WTC11 (cell line): Measurements from ENCODE around the gene LILRA6. TPM values are rescaled to one million over a fixed set of nuclear protein-coding genes. Genes with fewer than 3 reads are reported as not detected.

ENCODE experiments used
- AR ChIP-seq: fragments of 250-450 bp; sonication (Bioruptor Pico); IDR thresholded peaks from 2 replicates; pipeline ENCODE4 v1.9.0; 2021; ENCODE audit warnings: mild to moderate bottlenecking
- ATF2 ChIP-seq: sonication (generic); formaldehyde crosslinking; IDR thresholded peaks from 2 replicates; pipeline ENCODE4 v1.8.1; 2022; ENCODE audit warnings: low read depth, missing genetic modification reagents, borderline replicate concordance
- CREB1 ChIP-seq: sonication (generic); formaldehyde crosslinking; IDR thresholded peaks from 2 replicates; pipeline ENCODE4 v1.8.0; 2023; ENCODE audit warnings: mild to moderate bottlenecking, missing genetic modification reagents
- ELF4 ChIP-seq: sonication (generic); formaldehyde crosslinking; IDR thresholded peaks from 2 replicates; pipeline ENCODE4 v1.8.1; 2022; ENCODE audit warnings: low read depth, mild to moderate bottlenecking, moderate library complexity, missing genetic modification reagents
- FOXK1 ChIP-seq: sonication (generic); formaldehyde crosslinking; IDR thresholded peaks from 2 replicates; pipeline ENCODE4 v1.8.0; 2022; ENCODE audit warnings: mild to moderate bottlenecking, moderate library complexity, missing genetic modification reagents
- GABPB1 ChIP-seq: sonication (generic); formaldehyde crosslinking; IDR thresholded peaks from 2 replicates; pipeline ENCODE4 v1.8.1; 2023; ENCODE audit warnings: mild to moderate bottlenecking, missing genetic modification reagents
- GTF2I ChIP-seq: fragments of 250-450 bp; sonication (Bioruptor Pico); conservative IDR thresholded peaks from 2 replicates; pipeline ENCODE4 v1.4.0; 2021; ENCODE audit warnings: mild to moderate bottlenecking
- NFATC4 ChIP-seq: fragments of 250-450 bp; sonication (Bioruptor Pico); IDR thresholded peaks from 2 replicates; pipeline ENCODE4 v1.9.0; 2021; ENCODE audit warnings: mild to moderate bottlenecking
- NFYB ChIP-seq: sonication (generic); formaldehyde crosslinking; conservative IDR thresholded peaks from 2 replicates; pipeline ENCODE4 v1.8.0; 2022; ENCODE audit warnings: low read depth, missing genetic modification reagents
- NR3C1 ChIP-seq: sonication (generic); formaldehyde crosslinking; conservative IDR thresholded peaks from 2 replicates; pipeline ENCODE4 v1.8.1; 2023; ENCODE audit warnings: low read depth, mild to moderate bottlenecking, missing genetic modification reagents
- TEAD1 ChIP-seq: sonication (generic); formaldehyde crosslinking; IDR thresholded peaks from 2 replicates; pipeline ENCODE4 v1.8.0; 2022; ENCODE audit warnings: mild to moderate bottlenecking, missing genetic modification reagents
- ZMAT4 ChIP-seq: fragments of 250-450 bp; sonication (Bioruptor Pico); IDR thresholded peaks from 2 replicates; pipeline ENCODE4 v1.9.0; 2021; ENCODE audit warnings: mild to moderate bottlenecking
- ZNF121 ChIP-seq: sonication (generic); formaldehyde crosslinking; IDR thresholded peaks from 2 replicates; pipeline ENCODE4 v1.8.0; 2023; ENCODE audit warnings: missing genetic modification reagents
- ZNF138 ChIP-seq: sonication (generic); formaldehyde crosslinking; conservative IDR thresholded peaks from 2 replicates; pipeline ENCODE4 v1.8.1; 2022; ENCODE audit warnings: mild to moderate bottlenecking, moderate library complexity, missing genetic modification reagents
- ZNF219 ChIP-seq: sonication (generic); formaldehyde crosslinking; IDR thresholded peaks from 2 replicates; pipeline ENCODE4 v1.8.0; 2023; ENCODE audit warnings: missing genetic modification reagents, mild to moderate bottlenecking, borderline replicate concordance
- ZNF317 ChIP-seq: sonication (generic); formaldehyde crosslinking; IDR thresholded peaks from 2 replicates; pipeline ENCODE4 v1.8.1; 2023; ENCODE audit warnings: low read depth, mild to moderate bottlenecking, moderate library complexity, missing genetic modification reagents, borderline replicate concordance
- ZNF423 ChIP-seq: fragments of 250-450 bp; sonication (Bioruptor Pico); IDR thresholded peaks from 2 replicates; pipeline ENCODE4 v2.1.2; 2022; ENCODE audit warnings: mild to moderate bottlenecking, moderate library complexity
- total RNA-seq: library from RNA; stranded (reverse); gene quantifications from 3 replicates; pipeline ENCODE4 v1.2.3, GENCODE V29; 2021
- TF ChIP-seq, protein P1 (sequence below): sonication (generic); formaldehyde crosslinking; IDR thresholded peaks from 2 replicates; pipeline ENCODE4 v1.8.1; 2022; ENCODE audit warnings: mild to moderate bottlenecking, missing genetic modification reagents, moderate library complexity, borderline replicate concordance
- TF ChIP-seq, protein P2 (sequence below): sonication (generic); formaldehyde crosslinking; IDR thresholded peaks from 2 replicates; pipeline ENCODE4 v1.8.1; 2023; ENCODE audit warnings: mild to moderate bottlenecking, missing genetic modification reagents, borderline replicate concordance
- TF ChIP-seq, protein P3 (sequence below): sonication (generic); formaldehyde crosslinking; IDR thresholded peaks from 2 replicates; pipeline ENCODE4 v1.8.0; 2023; ENCODE audit warnings: mild to moderate bottlenecking, missing genetic modification reagents

Gene LILRA6
- total RNA-seq, 1 experiment from 2014 or later: not detected

DNA sequence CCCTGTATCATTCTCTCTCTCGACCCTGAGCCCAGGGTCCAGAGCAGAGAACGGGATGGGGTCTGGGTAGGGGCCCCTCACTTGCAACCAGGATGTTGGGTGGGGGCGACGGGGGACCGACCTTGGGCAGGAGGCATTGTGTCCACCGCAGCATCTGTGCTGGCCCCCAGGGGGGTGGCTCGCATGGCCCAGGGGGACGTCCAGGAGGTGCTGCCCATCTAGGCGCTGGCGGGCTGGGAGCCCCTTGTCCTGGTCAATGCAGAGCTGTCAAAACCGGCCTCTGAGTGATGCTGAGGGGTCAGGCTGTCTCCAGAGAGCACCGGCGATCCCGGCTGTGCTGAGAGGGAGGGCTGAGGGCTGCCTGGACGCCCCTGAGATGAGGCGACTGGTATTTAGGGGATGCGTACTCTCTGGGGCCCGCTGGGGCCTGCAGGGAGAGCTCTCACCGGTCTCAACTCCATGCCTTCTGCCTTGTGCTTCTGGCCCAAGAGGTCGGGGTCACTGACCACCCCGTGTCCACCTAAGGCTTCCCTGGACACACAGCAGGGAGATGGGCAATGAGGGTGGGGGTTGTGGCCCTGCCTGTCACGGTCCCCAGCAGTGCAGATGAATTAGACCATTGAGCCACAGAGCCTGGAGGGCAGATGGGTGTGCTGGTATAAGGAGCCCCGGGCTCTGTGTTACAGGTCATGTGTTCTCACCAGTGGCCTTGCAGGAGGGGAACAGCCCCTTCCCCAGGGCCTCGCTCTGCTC lies 33.4 kb downstream of the LILRA6 start (continued):
- TF ChIP-seq AR (CRISPR knock-in tag): no peak; the same call in none of the 2 replicates
- TF ChIP-seq ELF4 (CRISPR knock-in tag): no peak
- TF ChIP-seq ZNF219 (CRISPR knock-in tag): no peak
- TF ChIP-seq, protein P1, sequence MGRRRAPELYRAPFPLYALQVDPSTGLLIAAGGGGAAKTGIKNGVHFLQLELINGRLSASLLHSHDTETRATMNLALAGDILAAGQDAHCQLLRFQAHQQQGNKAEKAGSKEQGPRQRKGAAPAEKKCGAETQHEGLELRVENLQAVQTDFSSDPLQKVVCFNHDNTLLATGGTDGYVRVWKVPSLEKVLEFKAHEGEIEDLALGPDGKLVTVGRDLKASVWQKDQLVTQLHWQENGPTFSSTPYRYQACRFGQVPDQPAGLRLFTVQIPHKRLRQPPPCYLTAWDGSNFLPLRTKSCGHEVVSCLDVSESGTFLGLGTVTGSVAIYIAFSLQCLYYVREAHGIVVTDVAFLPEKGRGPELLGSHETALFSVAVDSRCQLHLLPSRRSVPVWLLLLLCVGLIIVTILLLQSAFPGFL (CRISPR knock-in tag): no peak
- TF ChIP-seq GABPB1 (CRISPR knock-in tag): no peak
- TF ChIP-seq ATF2 (CRISPR knock-in tag): no peak
- TF ChIP-seq ZMAT4 (CRISPR knock-in tag): no peak
- no peak for TF ChIP-seq ZNF423 (CRISPR knock-in tag)
- no peak for TF ChIP-seq GTF2I (CRISPR knock-in tag)
- TF ChIP-seq ZNF121 (CRISPR knock-in tag): no peak
- no peak for TF ChIP-seq TEAD1 (CRISPR knock-in tag)
- TF ChIP-seq NFYB (CRISPR knock-in tag): no peak
- TF ChIP-seq FOXK1: no peak
- TF ChIP-seq ZNF317 (CRISPR knock-in tag): no peak
- no peak for TF ChIP-seq NR3C1 (CRISPR knock-in tag)
- TF ChIP-seq CREB1 (CRISPR knock-in tag): no peak
- TF ChIP-seq, protein P2, sequence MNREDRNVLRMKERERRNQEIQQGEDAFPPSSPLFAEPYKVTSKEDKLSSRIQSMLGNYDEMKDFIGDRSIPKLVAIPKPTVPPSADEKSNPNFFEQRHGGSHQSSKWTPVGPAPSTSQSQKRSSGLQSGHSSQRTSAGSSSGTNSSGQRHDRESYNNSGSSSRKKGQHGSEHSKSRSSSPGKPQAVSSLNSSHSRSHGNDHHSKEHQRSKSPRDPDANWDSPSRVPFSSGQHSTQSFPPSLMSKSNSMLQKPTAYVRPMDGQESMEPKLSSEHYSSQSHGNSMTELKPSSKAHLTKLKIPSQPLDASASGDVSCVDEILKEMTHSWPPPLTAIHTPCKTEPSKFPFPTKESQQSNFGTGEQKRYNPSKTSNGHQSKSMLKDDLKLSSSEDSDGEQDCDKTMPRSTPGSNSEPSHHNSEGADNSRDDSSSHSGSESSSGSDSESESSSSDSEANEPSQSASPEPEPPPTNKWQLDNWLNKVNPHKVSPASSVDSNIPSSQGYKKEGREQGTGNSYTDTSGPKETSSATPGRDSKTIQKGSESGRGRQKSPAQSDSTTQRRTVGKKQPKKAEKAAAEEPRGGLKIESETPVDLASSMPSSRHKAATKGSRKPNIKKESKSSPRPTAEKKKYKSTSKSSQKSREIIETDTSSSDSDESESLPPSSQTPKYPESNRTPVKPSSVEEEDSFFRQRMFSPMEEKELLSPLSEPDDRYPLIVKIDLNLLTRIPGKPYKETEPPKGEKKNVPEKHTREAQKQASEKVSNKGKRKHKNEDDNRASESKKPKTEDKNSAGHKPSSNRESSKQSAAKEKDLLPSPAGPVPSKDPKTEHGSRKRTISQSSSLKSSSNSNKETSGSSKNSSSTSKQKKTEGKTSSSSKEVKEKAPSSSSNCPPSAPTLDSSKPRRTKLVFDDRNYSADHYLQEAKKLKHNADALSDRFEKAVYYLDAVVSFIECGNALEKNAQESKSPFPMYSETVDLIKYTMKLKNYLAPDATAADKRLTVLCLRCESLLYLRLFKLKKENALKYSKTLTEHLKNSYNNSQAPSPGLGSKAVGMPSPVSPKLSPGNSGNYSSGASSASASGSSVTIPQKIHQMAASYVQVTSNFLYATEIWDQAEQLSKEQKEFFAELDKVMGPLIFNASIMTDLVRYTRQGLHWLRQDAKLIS (CRISPR knock-in tag): no peak
- TF ChIP-seq, protein P3, sequence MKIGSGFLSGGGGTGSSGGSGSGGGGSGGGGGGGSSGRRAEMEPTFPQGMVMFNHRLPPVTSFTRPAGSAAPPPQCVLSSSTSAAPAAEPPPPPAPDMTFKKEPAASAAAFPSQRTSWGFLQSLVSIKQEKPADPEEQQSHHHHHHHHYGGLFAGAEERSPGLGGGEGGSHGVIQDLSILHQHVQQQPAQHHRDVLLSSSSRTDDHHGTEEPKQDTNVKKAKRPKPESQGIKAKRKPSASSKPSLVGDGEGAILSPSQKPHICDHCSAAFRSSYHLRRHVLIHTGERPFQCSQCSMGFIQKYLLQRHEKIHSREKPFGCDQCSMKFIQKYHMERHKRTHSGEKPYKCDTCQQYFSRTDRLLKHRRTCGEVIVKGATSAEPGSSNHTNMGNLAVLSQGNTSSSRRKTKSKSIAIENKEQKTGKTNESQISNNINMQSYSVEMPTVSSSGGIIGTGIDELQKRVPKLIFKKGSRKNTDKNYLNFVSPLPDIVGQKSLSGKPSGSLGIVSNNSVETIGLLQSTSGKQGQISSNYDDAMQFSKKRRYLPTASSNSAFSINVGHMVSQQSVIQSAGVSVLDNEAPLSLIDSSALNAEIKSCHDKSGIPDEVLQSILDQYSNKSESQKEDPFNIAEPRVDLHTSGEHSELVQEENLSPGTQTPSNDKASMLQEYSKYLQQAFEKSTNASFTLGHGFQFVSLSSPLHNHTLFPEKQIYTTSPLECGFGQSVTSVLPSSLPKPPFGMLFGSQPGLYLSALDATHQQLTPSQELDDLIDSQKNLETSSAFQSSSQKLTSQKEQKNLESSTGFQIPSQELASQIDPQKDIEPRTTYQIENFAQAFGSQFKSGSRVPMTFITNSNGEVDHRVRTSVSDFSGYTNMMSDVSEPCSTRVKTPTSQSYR (CRISPR knock-in tag): no peak
- no peak for TF ChIP-seq ZNF138 (CRISPR knock-in tag)
- TF ChIP-seq NFATC4 (CRISPR knock-in tag): peak; percentile 69
